Central memory CD8-positive, alpha-beta T cell (primary cell): ENCODE measurements around the gene MRPL9.
"Not testable (repeated sequence)": the region's sequence is repeated elsewhere in the genome, so short reads cannot be mapped to it uniquely, and the experiment has no call there.

Experiments
- ATAC-seq: fragments of 150-1000 bp; cut with Tn5 transposase; replicated peaks from 2 replicates; pipeline ENCODE4 v1.10.0; 2022; ENCODE audit warnings: mild to moderate bottlenecking, moderate FRiP score, moderate number of reproducible peaks; ENCODE audit not compliant: poor library complexity, severe bottlenecking; ENCODE audit errors: extremely low read depth
- DNase-seq, 2 donors: peaks; one replicate each; pipeline ENCODE4 v3.0.0; 2021; ENCODE audit warnings: low spot score in 2 of 2
- H3K27ac Mint-ChIP-seq: one replicate; pipeline ENCODE4 v1.8.0; 2022; ENCODE audit warnings: low read depth, mild to moderate bottlenecking, moderate library complexity, mixed read lengths
- H3K27me3 Mint-ChIP-seq: one replicate; pipeline ENCODE4 v1.8.0; 2022; ENCODE audit warnings: mixed read lengths
- H3K36me3 Mint-ChIP-seq: one replicate; pipeline ENCODE4 v1.8.0; 2022; ENCODE audit warnings: mild to moderate bottlenecking, moderate library complexity, mixed read lengths; ENCODE audit not compliant: insufficient read depth
- H3K4me1 Mint-ChIP-seq: one replicate; pipeline ENCODE4 v1.8.0; 2022; ENCODE audit warnings: mixed read lengths
- H3K4me3 Mint-ChIP-seq: one replicate; pipeline ENCODE4 v1.8.0; 2022; ENCODE audit warnings: mild to moderate bottlenecking, moderate library complexity, mixed read lengths
- H3K9me3 Mint-ChIP-seq: one replicate; pipeline ENCODE4 v1.8.0; 2022; ENCODE audit warnings: mixed read lengths

MRPL9 gene

GRCh38 chr1:151801310-151801820 lies 38.1 kb upstream of the MRPL9 start:
- Mint-ChIP-seq H3K27ac (no peak overlapping the region), H3K27me3 (peaks cover 23% of the 10 kb centered on the region), H3K9me3 (no peaks in the 10 kb centered on the region), H3K36me3 (peaks cover 1% of the 10 kb centered on the region), H3K4me3 (no peak overlapping the region), H3K4me1 (peaks cover 10% of the 10 kb centered on the region)
- DNase-seq (no peak), ATAC-seq (no peak)

GRCh38 chr1:151800830-151801229 lies 37.5 kb upstream of the MRPL9 start:
- Mint-ChIP-seq H3K9me3 (no peaks in the 10 kb centered on the region), H3K27me3 (peaks cover 23% of the 10 kb centered on the region), H3K4me3 (no peak overlapping the region), H3K4me1 (peaks cover 10% of the 10 kb centered on the region), H3K27ac (no peak overlapping the region), H3K36me3 (peaks cover 1% of the 10 kb centered on the region)
- no peak for DNase-seq
- ATAC-seq, result no peak

- no peak overlapping the region for H3K27ac Mint-ChIP-seq
- H3K4me1 Mint-ChIP-seq, result peaks cover 10% of the 10 kb centered on the region
- H3K9me3 Mint-ChIP-seq, result no peaks in the 10 kb centered on the region
- H3K4me3 Mint-ChIP-seq, result no peak overlapping the region
- ATAC-seq (no peak), DNase-seq (no peak)
- peaks cover 1% of the 10 kb centered on the region for H3K36me3 Mint-ChIP-seq
- H3K27me3 Mint-ChIP-seq, result peaks cover 23% of the 10 kb centered on the region
Measured at GRCh38 chr1:151799179-151800022, 36.1 kb upstream of the MRPL9 start.

- Mint-ChIP-seq H3K27me3 (peaks cover 23% of the 10 kb centered on the region), H3K27ac (no peak overlapping the region)
- ATAC-seq, result no peak
Measured at GRCh38 chr1:151798571-151798970, 35.3 kb upstream of the MRPL9 start.

GRCh38 chr1:151790940-151791651 lies 27.8 kb upstream of the MRPL9 start:
- no peak for ATAC-seq
- H3K27me3 Mint-ChIP-seq, result no peaks in the 10 kb centered on the region
- peaks cover 31% of the 10 kb centered on the region for H3K4me1 Mint-ChIP-seq
- no peak for DNase-seq
- peak overlapping the region; percentile 94 for H3K4me3 Mint-ChIP-seq
- H3K27ac Mint-ChIP-seq, result peak overlapping the region; percentile 89
- peaks cover 19% of the 10 kb centered on the region for H3K36me3 Mint-ChIP-seq
- no peaks in the 10 kb centered on the region for H3K9me3 Mint-ChIP-seq

More at GRCh38 chr1:151798571-151798970, 35.3 kb upstream of the MRPL9 start:
- Mint-ChIP-seq H3K9me3 (no peaks in the 10 kb centered on the region), H3K4me1 (peaks cover 10% of the 10 kb centered on the region), H3K4me3 (no peak overlapping the region), H3K36me3 (peaks cover 7% of the 10 kb centered on the region)
- no peak for DNase-seq

- Mint-ChIP-seq H3K4me3 (peak within 1 kb of the TSS; percentile 94), H3K4me1 (peaks cover 31% of the 10 kb centered on the region), H3K27me3 (no peaks in the 10 kb centered on the region), H3K9me3 (no peaks in the 10 kb centered on the region), H3K27ac (peak within 1 kb of the TSS; percentile 89), H3K36me3 (peaks cover 19% of the 10 kb centered on the region)
- peak; percentile 96 for ATAC-seq
- peak; percentile 91 to 98 for DNase-seq
Measured at GRCh38 chr1:151790071-151790939, 27.0 kb upstream of the MRPL9 start, which contains the start of gene TDRKH. Gene TDRKH (minus strand): TSS chr1:151790500. CDS start chr1:151783022, 7,478 bp downstream.

- no peak overlapping the region for H3K27ac Mint-ChIP-seq
- no peak overlapping the region for H3K4me3 Mint-ChIP-seq
- H3K4me1 Mint-ChIP-seq, result peaks cover 31% of the 10 kb centered on the region
- no peaks in the 10 kb centered on the region for H3K9me3 Mint-ChIP-seq
- no peak for DNase-seq
- ATAC-seq, result no peak
- peaks cover 12% of the 10 kb centered on the region for H3K36me3 Mint-ChIP-seq
- H3K27me3 Mint-ChIP-seq, result no peaks in the 10 kb centered on the region
Measured at GRCh38 chr1:151787689-151788088, 24.4 kb upstream of the MRPL9 start.

GRCh38 chr1:151783796-151784195 lies 20.5 kb upstream of the MRPL9 start:
- H3K4me1 Mint-ChIP-seq, result peaks cover 3% of the 10 kb centered on the region
- no peaks in the 10 kb centered on the region for H3K27me3 Mint-ChIP-seq
- no peak overlapping the region for H3K4me3 Mint-ChIP-seq
- ATAC-seq, result no peak
- no peak for DNase-seq
- H3K27ac Mint-ChIP-seq, result no peak overlapping the region
- peaks cover 20% of the 10 kb centered on the region for H3K36me3 Mint-ChIP-seq
- no peaks in the 10 kb centered on the region for H3K9me3 Mint-ChIP-seq

- Mint-ChIP-seq H3K4me1 (no peaks in the 10 kb centered on the region), H3K36me3 (peaks cover 26% of the 10 kb centered on the region), H3K9me3 (no peaks in the 10 kb centered on the region), H3K27ac (no peak overlapping the region), H3K4me3 (no peak overlapping the region), H3K27me3 (no peaks in the 10 kb centered on the region)
- DNase-seq (no peak), ATAC-seq (no peak)
Measured at GRCh38 chr1:151782741-151783140, 19.4 kb upstream of the MRPL9 start.

- H3K36me3 Mint-ChIP-seq, result peaks cover 28% of the 10 kb centered on the region
- not testable (repeated sequence) for ATAC-seq, H3K9me3 Mint-ChIP-seq, DNase-seq, H3K27ac Mint-ChIP-seq, H3K4me1 Mint-ChIP-seq, H3K27me3 Mint-ChIP-seq, H3K4me3 Mint-ChIP-seq
Measured at GRCh38 chr1:151782026-151782425, 18.7 kb upstream of the MRPL9 start.

- DNase-seq, H3K4me1 Mint-ChIP-seq, ATAC-seq, H3K4me3 Mint-ChIP-seq, H3K9me3 Mint-ChIP-seq, H3K27me3 Mint-ChIP-seq, H3K27ac Mint-ChIP-seq: not testable (repeated sequence)
- H3K36me3 Mint-ChIP-seq, result peaks cover 31% of the 10 kb centered on the region
Measured at GRCh38 chr1:151780736-151781135, 17.4 kb upstream of the MRPL9 start.

- Mint-ChIP-seq H3K4me3 (no peak overlapping the region), H3K27ac (no peak overlapping the region), H3K4me1 (no peaks in the 10 kb centered on the region), H3K36me3 (peaks cover 39% of the 10 kb centered on the region), H3K27me3 (no peaks in the 10 kb centered on the region), H3K9me3 (no peaks in the 10 kb centered on the region)
- DNase-seq, result no peak
- ATAC-seq, result no peak
Measured at GRCh38 chr1:151779852-151780251, 16.6 kb upstream of the MRPL9 start.
